DLD1 (cell line): ENCODE data around the gene CPXCR1.
"Not testable (repeated sequence)": the region's sequence is repeated elsewhere in the genome, so short reads cannot be mapped to it uniquely, and the experiment has no call there.

Experiments used
- in situ Hi-C: cut with HindIII; loops from 2 replicates; pipeline ENCODE4 v1.10.0; 2017; ENCODE audit warnings: low sequenced_read_pairs

Gene CPXCR1

DNA sequence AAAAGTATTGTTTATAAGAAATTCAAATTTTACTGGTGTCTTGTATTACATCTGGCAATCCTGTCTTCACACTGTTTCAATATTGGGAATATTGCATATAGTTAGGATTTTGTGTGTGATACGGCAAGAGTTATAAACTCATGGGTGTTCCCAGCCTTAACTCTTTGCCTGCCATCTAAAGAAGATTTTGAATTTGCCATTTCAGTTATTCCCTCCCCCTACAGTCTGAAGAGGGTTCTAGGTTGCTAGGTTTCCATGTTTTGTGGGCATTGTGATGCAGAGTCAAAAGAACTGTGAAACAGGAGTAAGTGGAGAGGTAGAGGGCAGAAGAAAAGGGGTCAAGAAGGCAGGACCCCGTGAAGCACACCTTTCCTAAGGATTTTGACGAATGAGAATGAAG is at the start of gene CPXCR1:
Gene CPXCR1, plus strand, starts transcription at position 301 of the 400 bp plus-strand sequence. CDS start 6,190 bp downstream, outside the sequence.
- in situ Hi-C loops: no loop called here

DNA sequence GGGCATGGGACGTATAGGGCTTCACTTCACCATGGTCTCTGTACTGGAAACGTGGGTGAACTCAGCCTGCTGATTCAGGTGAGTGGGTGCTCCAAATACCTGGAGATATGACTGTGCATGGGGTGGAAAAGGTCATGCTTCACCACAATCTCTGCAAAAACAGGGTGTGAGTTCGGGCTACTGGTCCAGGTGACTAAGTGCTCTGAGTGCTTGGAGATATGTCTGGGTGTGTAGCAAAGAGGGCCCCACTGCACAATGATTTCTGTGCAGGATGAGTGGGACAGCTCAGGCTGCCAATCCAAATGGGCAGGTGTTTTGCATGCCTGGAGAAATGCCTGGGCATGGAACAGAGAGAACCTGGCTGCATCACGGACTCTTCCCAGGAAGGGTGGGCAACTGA is 11.2 kb upstream of the CPXCR1 start:
- in situ Hi-C loops: no loop called here

DNA sequence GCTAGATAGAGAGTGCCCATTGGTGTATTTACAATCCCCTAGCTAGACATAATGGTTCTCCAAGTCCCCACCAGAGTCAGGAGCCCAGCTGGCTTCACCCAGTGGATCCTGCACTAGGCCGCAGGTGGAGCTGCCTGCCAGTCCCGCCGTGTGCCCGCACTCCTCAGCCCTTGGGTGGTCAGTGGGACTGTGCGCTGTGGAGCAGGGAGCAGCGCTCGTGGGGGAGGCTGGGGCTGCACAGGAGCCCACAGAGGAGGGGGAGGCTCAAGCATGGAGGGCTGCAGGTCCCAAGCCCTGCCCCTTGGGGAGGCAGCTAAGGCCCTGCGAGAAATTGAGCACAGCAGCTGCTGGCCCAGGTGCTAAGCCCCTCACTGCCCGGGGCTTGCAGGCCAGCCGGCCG is 810 bp upstream of the CPXCR1 start:
- in situ Hi-C loops: not testable (repeated sequence)

DNA sequence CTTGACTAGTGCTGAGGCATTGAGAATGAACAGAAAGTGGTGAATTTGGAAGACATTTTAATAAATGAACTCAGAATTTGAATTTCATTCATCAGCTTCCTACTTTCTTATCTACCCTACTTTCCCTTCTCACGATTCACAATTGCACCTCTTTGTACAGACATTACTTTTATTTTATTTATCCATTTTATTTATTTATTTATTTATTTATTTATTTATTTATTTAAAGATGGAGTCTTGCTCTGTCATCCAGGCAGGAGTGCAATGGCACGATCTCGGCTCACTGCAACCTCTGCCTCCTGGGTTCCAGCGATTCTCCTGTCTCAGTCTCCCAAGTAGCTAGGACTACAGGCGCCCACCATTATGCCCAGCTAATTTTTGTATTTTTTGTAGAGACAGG is 5.3 kb downstream of the CPXCR1 start:
- in situ Hi-C loops: not testable (repeated sequence)

DNA sequence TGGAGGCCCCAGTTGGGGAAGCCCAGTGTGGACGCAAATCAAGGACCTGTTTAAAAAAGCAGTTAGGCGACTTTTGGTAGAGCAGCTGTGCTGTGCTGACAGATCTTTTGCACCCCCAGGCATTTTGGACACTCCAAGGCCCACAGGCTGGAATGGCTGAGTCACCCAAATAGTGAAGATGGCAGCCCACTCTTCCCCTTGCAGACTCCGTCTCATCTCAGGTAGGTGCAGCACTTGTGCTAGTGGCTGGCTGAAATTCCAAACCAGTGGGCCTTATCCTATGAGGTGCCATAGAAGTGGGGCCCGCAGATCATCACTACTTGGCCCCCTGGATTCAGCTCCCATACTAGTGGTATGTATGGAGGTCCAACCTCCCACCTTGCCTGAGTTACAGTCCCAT is 42.8 kb downstream of the CPXCR1 start:
- in situ Hi-C loops: no loop called here
